ENCODE results near the gene VEPH1.

The VEPH1 gene

GRCh38 chr3:157285966-157286365, 217.2 kb downstream of the VEPH1 start:
- no peak for TF ChIP-seq CTCF (IDR thresholded peaks at IDR 0.05; ENCODE audit: low read depth, low read length)
- TF ChIP-seq EZH2phosphoT487 (IDR thresholded peaks at IDR 0.05; ENCODE audit: low read depth): no peak
- Histone ChIP-seq H3K9me3 (ENCODE audit: insufficient read depth, low read length) (no peaks in the 10 kb centered on the region), H3K4me3 (ENCODE audit: low read length) (no peak overlapping the region), H3K36me3 (replicated peaks; ENCODE audit: low read depth, low read length) (no peaks in the 10 kb centered on the region), H3K27me3 (ENCODE audit: low read depth, low read length) (no peaks in the 10 kb centered on the region), H3K9ac (ENCODE audit: low read length) (no peak overlapping the region), H3K4me2 (ENCODE audit: low read length) (no peak overlapping the region), H3K79me2 (ENCODE audit: low read length) (no peaks in the 10 kb centered on the region), H3K4me1 (ENCODE audit: low read length) (peaks cover 4% of the 10 kb centered on the region), H4K20me1 (ENCODE audit: insufficient read depth, low read length) (no peaks in the 10 kb centered on the region), H3K27ac (ENCODE audit: low read length) (no peak overlapping the region), H2AFZ (ENCODE audit: low read depth, low read length) (no peak overlapping the region)

- no peak for TF ChIP-seq CTCF (IDR thresholded peaks at IDR 0.05; ENCODE audit: low read depth, low read length)
- no peak for TF ChIP-seq EZH2phosphoT487 (IDR thresholded peaks at IDR 0.05; ENCODE audit: low read depth)
- no peaks in the 10 kb centered on the region for H3K27me3 ChIP-seq (ENCODE audit: low read depth, low read length)
- no peaks in the 10 kb centered on the region for H4K20me1 ChIP-seq (ENCODE audit: insufficient read depth, low read length)
- no peaks in the 10 kb centered on the region for H3K79me2 ChIP-seq (ENCODE audit: low read length)
- H3K4me2 ChIP-seq (ENCODE audit: low read length): no peak overlapping the region
- no peak overlapping the region for H3K27ac ChIP-seq (ENCODE audit: low read length)
- H3K4me3 ChIP-seq (ENCODE audit: low read length): no peak overlapping the region
- H2AFZ ChIP-seq (ENCODE audit: low read depth, low read length): no peak overlapping the region
- no peaks in the 10 kb centered on the region for H3K9me3 ChIP-seq (ENCODE audit: insufficient read depth, low read length)
- peaks cover 4% of the 10 kb centered on the region for H3K4me1 ChIP-seq (ENCODE audit: low read length)
- no peaks in the 10 kb centered on the region for H3K36me3 ChIP-seq (replicated peaks; ENCODE audit: low read depth, low read length)
- H3K9ac ChIP-seq (ENCODE audit: low read length): no peak overlapping the region
Observed at GRCh38 chr3:157285141-157285540, 218.1 kb downstream of the VEPH1 start.

GRCh38 chr3:157284688-157285087, 218.5 kb downstream of the VEPH1 start:
- H3K27me3 ChIP-seq (ENCODE audit: low read depth, low read length): no peaks in the 10 kb centered on the region
- H3K4me1 ChIP-seq (ENCODE audit: low read length): peaks cover 4% of the 10 kb centered on the region
- H2AFZ ChIP-seq (ENCODE audit: low read depth, low read length): no peak overlapping the region

More at GRCh38 chr3:157284688-157285087, 218.5 kb downstream of the VEPH1 start:
- H3K9me3 ChIP-seq (ENCODE audit: insufficient read depth, low read length): no peaks in the 10 kb centered on the region
- H3K36me3 ChIP-seq (replicated peaks; ENCODE audit: low read depth, low read length): no peaks in the 10 kb centered on the region
- no peak overlapping the region for H3K4me3 ChIP-seq (ENCODE audit: low read length)
- no peak overlapping the region for H3K9ac ChIP-seq (ENCODE audit: low read length)
- no peak for TF ChIP-seq EZH2phosphoT487 (IDR thresholded peaks at IDR 0.05; ENCODE audit: low read depth)
- TF ChIP-seq CTCF (IDR thresholded peaks at IDR 0.05; ENCODE audit: low read depth, low read length): no peak
- H3K4me2 ChIP-seq (ENCODE audit: low read length): no peak overlapping the region
- no peaks in the 10 kb centered on the region for H3K79me2 ChIP-seq (ENCODE audit: low read length)
- H3K27ac ChIP-seq (ENCODE audit: low read length): no peak overlapping the region
- no peaks in the 10 kb centered on the region for H4K20me1 ChIP-seq (ENCODE audit: insufficient read depth, low read length)
